NCI-H1092 (cell line): ENCODE measurements around the gene EXOC4.
"Not testable (repeated sequence)": the region's sequence is repeated elsewhere in the genome, so short reads cannot be mapped to it uniquely, and the experiment has no call there.

Source experiments
- DNase-seq: peaks from one replicate; lab custom pipeline; 2025; lab: John Stamatoyannopoulos, UW

The EXOC4 gene

GRCh38 chr7:133751079-133751478 is 498.2 kb downstream of the EXOC4 start:
- DNase-seq = no peak

GRCh38 chr7:133753513-133753912 is 500.6 kb downstream of the EXOC4 start:
- no peak for DNase-seq

GRCh38 chr7:133754708-133755107 is 501.8 kb downstream of the EXOC4 start:
- no peak for DNase-seq

GRCh38 chr7:133755901-133756300 is 503.0 kb downstream of the EXOC4 start:
- no peak for DNase-seq

- no peak for DNase-seq
Observed at GRCh38 chr7:133761443-133761842, 508.6 kb downstream of the EXOC4 start.

- DNase-seq = no peak
Observed at GRCh38 chr7:133763076-133763640, 510.3 kb downstream of the EXOC4 start.

GRCh38 chr7:133769668-133770067 is 516.8 kb downstream of the EXOC4 start:
- DNase-seq = no peak

- DNase-seq = no peak
Observed at GRCh38 chr7:133770863-133771492, 518.1 kb downstream of the EXOC4 start.

- DNase-seq = no peak
Observed at GRCh38 chr7:133771788-133772419, 519.0 kb downstream of the EXOC4 start.

GRCh38 chr7:133773601-133774000 is 520.7 kb downstream of the EXOC4 start:
- no peak for DNase-seq

- no peak for DNase-seq
Observed at GRCh38 chr7:133775201-133775600, 522.3 kb downstream of the EXOC4 start.

GRCh38 chr7:133776266-133776665 is 523.4 kb downstream of the EXOC4 start:
- peak; percentile 43 for DNase-seq

- no peak for DNase-seq
Observed at GRCh38 chr7:133777701-133778100, 524.8 kb downstream of the EXOC4 start.

- no peak for DNase-seq
Observed at GRCh38 chr7:133778472-133778871, 525.6 kb downstream of the EXOC4 start.

GRCh38 chr7:133779538-133779937 is 526.7 kb downstream of the EXOC4 start:
- DNase-seq = not testable (repeated sequence)

GRCh38 chr7:133780912-133781311 is 528.0 kb downstream of the EXOC4 start:
- DNase-seq = no peak

- DNase-seq = no peak
Observed at GRCh38 chr7:133781486-133782090, 528.7 kb downstream of the EXOC4 start.

GRCh38 chr7:133782470-133782869 is 529.6 kb downstream of the EXOC4 start:
- DNase-seq = no peak

- no peak for DNase-seq
Observed at GRCh38 chr7:133783276-133783675, 530.4 kb downstream of the EXOC4 start.

- no peak for DNase-seq
Observed at GRCh38 chr7:133784486-133785001, 531.7 kb downstream of the EXOC4 start.

- no peak for DNase-seq
Observed at GRCh38 chr7:133786401-133786937, 533.6 kb downstream of the EXOC4 start.

- DNase-seq = no peak
Observed at GRCh38 chr7:133789974-133790373, 537.1 kb downstream of the EXOC4 start.

GRCh38 chr7:133790911-133791310 is 538.0 kb downstream of the EXOC4 start:
- DNase-seq = no peak
